Breast epithelium (tissue), 4 donors: ENCODE measurements around the gene PNISR. TPM values are rescaled to one million over a fixed set of nuclear protein-coding genes. Genes with fewer than 3 reads are reported as not detected.

Source experiments
- DNase-seq, 2 donors: peaks; one replicate each; pipeline ENCODE4 v3.0.0-alpha.2; 2019; ENCODE audit warnings: low spot score in 2 of 2
- H3K27ac ChIP-seq, 2 donors: fragments of 200-600 bp; sonication (generic) in 1 of 2; one replicate each; pipeline ENCODE4 v1.5.1; 2016 to 2019; ENCODE audit warnings: mild to moderate bottlenecking in 1 of 2
- H3K27me3 ChIP-seq, 2 donors: fragments of 200-600 bp; sonication (generic) in 1 of 2; one replicate each; pipeline versions ENCODE4 v1.5.1 to v1.6.0; 2017 to 2019; ENCODE audit warnings: control low read depth in 1 of 2, mild to moderate bottlenecking in 1 of 2
- H3K36me3 ChIP-seq: fragments of 200-600 bp; one replicate; pipeline ENCODE4 v1.5.1; 2019
- H3K4me1 ChIP-seq, 2 donors: fragments of 200-600 bp; sonication (generic); one replicate each; pipeline ENCODE4 v1.5.1; 2016 to 2019; ENCODE audit warnings: control low read depth in 1 of 2
- H3K4me3 ChIP-seq, 3 donors: fragments of 200-600 bp; sonication (generic); 1 replicate in 2 of 3; 2 replicates in 1 of 3; pipeline ENCODE4 v1.5.1; 2016 to 2019; ENCODE audit warnings: mild to moderate bottlenecking in 3 of 3, moderate library complexity in 2 of 3
- H3K9me3 ChIP-seq, 2 donors: fragments of 200-600 bp; sonication (generic) in 1 of 2; one replicate each; pipeline ENCODE4 v1.5.1; 2016 to 2019; ENCODE audit warnings: control low read depth in 1 of 2
- POLR2A ChIP-seq: fragments of 450-650 bp; IDR thresholded peaks from one replicate; pipeline ENCODE4 v1.6.1; 2016; ENCODE audit warnings: antibody characterized with exemption, mild to moderate bottlenecking, moderate library complexity
- POLR2AphosphoS5 ChIP-seq, 3 donors: sonication (generic); formaldehyde crosslinking; IDR thresholded peaks; one replicate each; pipeline ENCODE4 v1.6.1; 2017; ENCODE audit warnings: antibody characterized with exemption in 3 of 3
- intact Hi-C: fragments of 100-400 bp; cut with DNase I; formaldehyde crosslinking; loops from one replicate; pipeline ENCODE4 v1.15.1; 2023; ENCODE audit warnings: low total_unique reads
- total RNA-seq, 3 donors: library from RNA; depleted of rRNA; stranded (reverse); fragments of >200 nt; gene quantifications; one replicate each; pipeline ENCODE4 v1.1.0, GENCODE V29; 2016
- TF ChIP-seq, protein P1 (sequence below), 3 donors: fragments of 450-650 bp; IDR thresholded peaks; one replicate each; pipeline ENCODE4 v1.5.1; 2016 to 2017; ENCODE audit warnings: antibody characterized with exemption in 3 of 3, mild to moderate bottlenecking in 3 of 3, moderate library complexity in 3 of 3

The PNISR gene
- total RNA-seq, 3 donors from 2014 or later = 133 to 294 (median 206) TPM

DNA sequence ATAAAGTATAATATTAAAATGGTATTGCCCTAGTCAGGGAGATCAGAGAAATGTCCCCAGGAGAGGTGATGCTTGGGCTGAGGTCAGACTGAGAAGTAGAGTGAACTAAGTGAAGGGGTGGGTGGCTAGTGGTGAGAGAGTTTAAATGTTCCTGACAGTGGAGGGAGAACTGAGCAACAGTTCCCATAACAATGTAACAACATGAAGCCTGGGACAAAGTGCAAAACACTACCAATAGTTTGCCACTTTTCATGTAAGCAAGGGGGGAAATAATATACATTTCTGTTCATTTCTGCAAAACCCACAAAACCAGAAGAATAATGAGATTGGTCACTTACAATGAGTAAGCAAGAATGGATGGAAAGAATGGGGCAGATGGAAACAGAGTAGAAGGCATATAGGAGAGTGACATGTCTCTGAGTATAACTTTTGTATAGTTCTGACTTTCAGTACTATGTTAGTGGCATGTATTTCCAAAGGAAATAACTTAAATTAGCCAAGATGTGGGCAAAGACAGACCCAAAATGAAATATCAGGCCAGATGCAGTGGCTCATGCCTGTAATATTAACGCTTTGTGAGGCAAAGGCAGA is 62.3 kb downstream of the PNISR start:
- H3K4me1 ChIP-seq = no peaks in the 10 kb centered on the region
- no peaks in the 10 kb centered on the region for H3K9me3 ChIP-seq
- intact Hi-C loops = no loop called here
- DNase-seq = no peak
- H3K27me3 ChIP-seq = no peaks in the 10 kb centered on the region
- H3K27ac ChIP-seq = no peak overlapping the region
- TF ChIP-seq POLR2A (no peak), POLR2AphosphoS5 (IDR thresholded peaks at IDR 0.05) (no peak)
- TF ChIP-seq, protein P1, sequence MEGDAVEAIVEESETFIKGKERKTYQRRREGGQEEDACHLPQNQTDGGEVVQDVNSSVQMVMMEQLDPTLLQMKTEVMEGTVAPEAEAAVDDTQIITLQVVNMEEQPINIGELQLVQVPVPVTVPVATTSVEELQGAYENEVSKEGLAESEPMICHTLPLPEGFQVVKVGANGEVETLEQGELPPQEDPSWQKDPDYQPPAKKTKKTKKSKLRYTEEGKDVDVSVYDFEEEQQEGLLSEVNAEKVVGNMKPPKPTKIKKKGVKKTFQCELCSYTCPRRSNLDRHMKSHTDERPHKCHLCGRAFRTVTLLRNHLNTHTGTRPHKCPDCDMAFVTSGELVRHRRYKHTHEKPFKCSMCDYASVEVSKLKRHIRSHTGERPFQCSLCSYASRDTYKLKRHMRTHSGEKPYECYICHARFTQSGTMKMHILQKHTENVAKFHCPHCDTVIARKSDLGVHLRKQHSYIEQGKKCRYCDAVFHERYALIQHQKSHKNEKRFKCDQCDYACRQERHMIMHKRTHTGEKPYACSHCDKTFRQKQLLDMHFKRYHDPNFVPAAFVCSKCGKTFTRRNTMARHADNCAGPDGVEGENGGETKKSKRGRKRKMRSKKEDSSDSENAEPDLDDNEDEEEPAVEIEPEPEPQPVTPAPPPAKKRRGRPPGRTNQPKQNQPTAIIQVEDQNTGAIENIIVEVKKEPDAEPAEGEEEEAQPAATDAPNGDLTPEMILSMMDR (IDR thresholded peaks at IDR 0.05) = no peak
- no peaks in the 10 kb centered on the region for H3K36me3 ChIP-seq
- H3K4me3 ChIP-seq = no peak overlapping the region

DNA sequence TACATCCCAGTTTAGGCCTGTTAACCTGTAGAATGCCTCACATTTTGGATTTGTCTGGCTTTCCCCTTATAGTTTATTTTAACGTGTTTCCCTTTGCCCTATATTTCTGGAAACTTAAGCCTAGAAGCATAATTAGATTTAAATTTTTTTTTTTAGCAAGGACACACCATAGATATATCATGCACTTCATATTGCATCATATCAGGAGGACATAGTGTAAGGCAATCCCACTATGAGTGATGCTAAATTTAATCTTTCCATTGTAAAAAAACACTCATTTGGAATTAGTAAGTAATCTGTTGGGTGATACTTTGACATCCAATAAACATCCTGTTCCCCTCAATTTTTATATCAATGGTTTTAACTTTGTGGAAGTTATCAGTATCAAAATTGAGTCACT is 65.3 kb downstream of the PNISR start:
- no peak for DNase-seq
- H3K36me3 ChIP-seq = no peaks in the 10 kb centered on the region
- H3K4me3 ChIP-seq = no peak overlapping the region
- intact Hi-C loops = no loop called here
- TF ChIP-seq POLR2A (no peak), POLR2AphosphoS5 (IDR thresholded peaks at IDR 0.05) (no peak)
- TF ChIP-seq, protein P1 (IDR thresholded peaks at IDR 0.05) = no peak
- H3K9me3 ChIP-seq = no peaks in the 10 kb centered on the region
- H3K27me3 ChIP-seq = peaks cover 0 to 7% of the 10 kb centered on the region in 2 donors
- no peak overlapping the region for H3K27ac ChIP-seq
- no peaks in the 10 kb centered on the region for H3K4me1 ChIP-seq

DNA sequence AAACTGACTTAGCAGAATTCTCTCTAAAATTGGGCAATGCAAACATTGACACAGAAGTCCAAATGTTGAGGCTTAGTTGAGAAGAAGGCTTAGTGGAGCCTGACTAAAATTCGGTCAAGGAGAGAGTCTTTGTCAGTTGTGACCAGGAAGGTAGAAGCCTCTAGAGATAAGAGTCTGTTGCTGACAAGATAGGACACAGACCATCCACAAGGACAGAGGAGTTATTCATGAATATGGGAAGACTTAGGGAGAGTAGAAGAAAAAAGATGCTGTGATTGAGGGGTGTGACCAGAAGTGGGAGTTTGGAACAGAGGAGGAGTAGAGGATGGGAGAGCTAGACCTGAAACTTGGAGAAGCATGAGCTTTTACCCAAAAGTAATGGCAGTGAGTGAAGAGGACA is 68.5 kb downstream of the PNISR start:
- intact Hi-C loops = no loop called here
- no peak overlapping the region for H3K27ac ChIP-seq
- H3K9me3 ChIP-seq = no peaks in the 10 kb centered on the region
- no peak overlapping the region for H3K4me3 ChIP-seq
- no peak for DNase-seq
- H3K36me3 ChIP-seq = no peaks in the 10 kb centered on the region
- TF ChIP-seq POLR2AphosphoS5 (IDR thresholded peaks at IDR 0.05) = no peak
- peaks cover 0 to 11% of the 10 kb centered on the region in 2 donors for H3K27me3 ChIP-seq
- H3K4me1 ChIP-seq = no peaks in the 10 kb centered on the region

DNA sequence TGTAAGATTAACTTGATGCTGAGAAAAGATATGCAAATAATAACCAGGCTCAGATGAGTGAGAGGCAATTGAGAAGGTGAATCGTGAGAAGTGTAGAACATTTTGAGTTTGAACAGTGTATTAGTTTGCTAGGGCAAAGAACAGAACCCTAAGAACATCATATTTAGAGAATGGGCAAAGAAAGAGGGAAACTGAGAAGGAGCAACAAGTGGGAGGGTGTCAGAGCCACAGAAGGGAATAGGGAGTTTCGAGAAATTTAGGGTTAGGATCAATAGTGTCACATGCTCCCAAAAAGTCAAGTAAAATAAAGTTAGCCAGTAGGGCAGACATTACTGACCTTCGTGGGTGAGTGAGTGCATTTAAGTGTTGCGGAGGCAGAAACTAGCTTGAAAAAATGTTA is 70.1 kb downstream of the PNISR start:
- intact Hi-C loops = no loop called here
- TF ChIP-seq, protein P1 (IDR thresholded peaks at IDR 0.05) = no peak
- TF ChIP-seq POLR2A (no peak), POLR2AphosphoS5 (IDR thresholded peaks at IDR 0.05) (no peak)
- DNase-seq = no peak
- H3K4me3 ChIP-seq = no peak overlapping the region
- H3K27me3 ChIP-seq = peaks cover 0 to 11% of the 10 kb centered on the region in 2 donors
- H3K4me1 ChIP-seq = peaks cover 0 to 3% of the 10 kb centered on the region in 2 donors
- H3K27ac ChIP-seq = no peak overlapping the region
- no peaks in the 10 kb centered on the region for H3K9me3 ChIP-seq
- H3K36me3 ChIP-seq = no peaks in the 10 kb centered on the region

DNA sequence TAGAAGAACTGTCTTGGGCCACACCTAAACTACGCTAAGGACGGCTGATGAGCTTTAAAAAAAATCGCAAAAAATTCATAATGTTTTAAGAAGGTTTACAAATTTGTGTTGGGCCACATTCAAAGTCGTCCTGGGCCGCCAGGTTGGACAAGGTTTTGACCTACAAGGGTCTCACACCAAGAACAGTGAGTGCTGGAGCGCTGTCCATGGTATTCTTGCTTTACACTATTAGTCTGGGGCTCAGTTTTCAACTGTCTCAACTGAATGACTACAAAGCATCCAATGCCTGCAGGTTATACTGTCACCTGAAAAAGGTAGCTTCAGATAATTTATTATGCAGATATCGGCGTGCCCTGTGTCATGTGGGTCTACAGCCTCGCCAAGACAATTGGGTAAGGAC is 72.0 kb downstream of the PNISR start:
- Histone ChIP-seq H3K27ac (no peak overlapping the region), H3K4me1 (peaks cover 0 to 3% of the 10 kb centered on the region in 2 donors), H3K4me3 (no peak overlapping the region), H3K27me3 (peaks cover 0 to 11% of the 10 kb centered on the region in 2 donors), H3K9me3 (no peaks in the 10 kb centered on the region), H3K36me3 (no peaks in the 10 kb centered on the region)
- intact Hi-C loops = no loop called here
- DNase-seq = no peak
- TF ChIP-seq POLR2AphosphoS5 (IDR thresholded peaks at IDR 0.05) = no peak
- TF ChIP-seq, protein P1 (IDR thresholded peaks at IDR 0.05) = no peak
